GM23338 (cell line): ENCODE data around the gene SARDH. TPM values are rescaled to one million over a fixed set of nuclear protein-coding genes. Genes with fewer than 3 reads are reported as not detected.

Experiments
- ATAC-seq: fragments of 200-7000 bp; cut with Tn5 transposase; 3 replicates; pipeline ENCODE4 v1.9.1; 2020
- DNase-seq: peaks from one replicate; pipeline ENCODE4 v3.0.0-alpha.2; 2015; ENCODE audit warnings: low spot score
- H2AFZ ChIP-seq: fragments of 200-600 bp; sonication (generic); 2 replicates; pipeline ENCODE4 v1.8.0; 2016; ENCODE audit warnings: antibody characterized with exemption, mild to moderate bottlenecking, moderate library complexity
- H3F3A ChIP-seq: fragments of 200-600 bp; sonication (generic); replicated peaks from 2 replicates; pipeline ENCODE4 v1.8.0; 2017; ENCODE audit warnings: antibody characterized with exemption, mixed run types, low read depth
- H3K27ac ChIP-seq: fragments of 200-600 bp; sonication (generic); 2 replicates; pipeline ENCODE4 v1.6.1; 2016; ENCODE audit warnings: low read depth
- H3K27me3 ChIP-seq: fragments of 200-600 bp; sonication (generic); 2 replicates; pipeline ENCODE4 v1.8.0; 2016; ENCODE audit warnings: mild to moderate bottlenecking, mixed run types, moderate library complexity; ENCODE audit not compliant: insufficient read depth
- H3K36me3 ChIP-seq: fragments of 200-600 bp; sonication (generic); 2 replicates; pipeline ENCODE4 v1.8.0; 2016; ENCODE audit warnings: mild to moderate bottlenecking; ENCODE audit not compliant: insufficient read depth
- H3K4me1 ChIP-seq: fragments of 200-600 bp; sonication (generic); 2 replicates; pipeline ENCODE4 v1.8.0; 2016; ENCODE audit warnings: mild to moderate bottlenecking, moderate library complexity; ENCODE audit not compliant: insufficient read depth
- H3K4me2 ChIP-seq: fragments of 200-600 bp; sonication (generic); 2 replicates; pipeline ENCODE4 v1.7.1; 2017; ENCODE audit warnings: mixed run types
- H3K4me3 ChIP-seq: fragments of 200-600 bp; sonication (generic); 2 replicates; pipeline ENCODE4 v1.6.1; 2016; ENCODE audit warnings: mixed run types
- H3K79me2 ChIP-seq: fragments of 200-600 bp; sonication (generic); replicated peaks from 2 replicates; pipeline ENCODE4 v1.8.0; 2017; ENCODE audit warnings: mild to moderate bottlenecking; ENCODE audit not compliant: insufficient read depth
- H3K9me2 ChIP-seq: fragments of 200-600 bp; sonication (generic); 2 replicates; pipeline ENCODE4 v1.8.0; 2017; ENCODE audit not compliant: insufficient read depth
- H4K20me1 ChIP-seq: fragments of 200-600 bp; sonication (generic); replicated peaks from 2 replicates; pipeline ENCODE4 v1.8.0; 2017; ENCODE audit warnings: mild to moderate bottlenecking; ENCODE audit not compliant: insufficient read depth
- H3K27ac Mint-ChIP-seq: 2 replicates; pipeline ENCODE4 v1.8.0; 2020; ENCODE audit warnings: inconsistent platforms, mild to moderate bottlenecking, moderate library complexity, mixed read lengths
- H3K27me3 Mint-ChIP-seq: 3 replicates; pipeline ENCODE4 v1.8.0; 2022; ENCODE audit warnings: low read depth, mild to moderate bottlenecking, moderate library complexity, mixed read lengths, inconsistent platforms; ENCODE audit not compliant: insufficient read depth, poor library complexity
- H3K36me3 Mint-ChIP-seq: 3 replicates; pipeline ENCODE4 v1.8.0; 2021; ENCODE audit warnings: low read depth, mild to moderate bottlenecking, inconsistent platforms, moderate library complexity, mixed read lengths
- H3K4me1 Mint-ChIP-seq: 3 replicates; pipeline ENCODE4 v1.8.0; 2020; ENCODE audit warnings: mild to moderate bottlenecking, inconsistent platforms, mixed read lengths
- H3K4me3 Mint-ChIP-seq: 3 replicates; pipeline ENCODE4 v1.8.0; 2021; ENCODE audit warnings: moderate library complexity, mild to moderate bottlenecking, inconsistent platforms, mixed read lengths
- H3K9me3 Mint-ChIP-seq: 3 replicates; pipeline ENCODE4 v1.8.0; 2020; ENCODE audit warnings: moderate library complexity, mild to moderate bottlenecking, inconsistent platforms, mixed read lengths
- CREB1 ChIP-seq: fragments of 250-450 bp; sonication (Bioruptor Pico); IDR thresholded peaks from 2 replicates; pipeline ENCODE4 v1.5.0; 2020; ENCODE audit warnings: low read depth, mild to moderate bottlenecking, moderate library complexity
- EZH2phosphoT487 ChIP-seq: fragments of 200-600 bp; sonication (generic); IDR thresholded peaks from one replicate; pipeline ENCODE4 v1.8.1; 2018; ENCODE audit warnings: antibody characterized with exemption; ENCODE audit not compliant: unreplicated experiment
- NANOG ChIP-seq: IDR thresholded peaks from 2 replicates; pipeline ENCODE4 v1.6.1; 2016; ENCODE audit warnings: antibody characterized with exemption, borderline replicate concordance
- POLR2AphosphoS5 ChIP-seq: IDR thresholded peaks from 2 replicates; pipeline ENCODE4 v1.6.1; 2016; ENCODE audit warnings: antibody characterized with exemption, low read depth
- STAT1 ChIP-seq: IDR thresholded peaks from one replicate; pipeline ENCODE4 v1.6.1; 2016; ENCODE audit warnings: antibody characterized with exemption; ENCODE audit not compliant: unreplicated experiment
- polyA plus RNA-seq: library from polyadenylated mRNA; unstranded; fragments of >200 nt; fragmentation: Nextera tagmentation; extraction: Ambion mirVana; gene quantifications from 2 replicates; pipeline ENCODE4 v1.2.1, GENCODE V29; 2016
- total RNA-seq: library from RNA; depleted of rRNA; stranded (reverse); fragments of >200 nt; shearing (Covaris generic); gene quantifications from 2 replicates; pipeline ENCODE4 v1.2.3, GENCODE V29; 2014
- TF ChIP-seq, protein P1 (sequence below): fragments of 250-450 bp; sonication (Bioruptor Pico); IDR thresholded peaks from 2 replicates; pipeline ENCODE4 v1.5.0; 2020; ENCODE audit warnings: mild to moderate bottlenecking, moderate library complexity
- TF ChIP-seq, protein P2 (sequence below): IDR thresholded peaks from 2 replicates; pipeline ENCODE4 v1.6.1; 2016; ENCODE audit warnings: antibody characterized with exemption

Gene SARDH
- total and polyA plus RNA-seq, 2 experiments from 2014 or later = 2.8 to 10.4 TPM

DNA sequence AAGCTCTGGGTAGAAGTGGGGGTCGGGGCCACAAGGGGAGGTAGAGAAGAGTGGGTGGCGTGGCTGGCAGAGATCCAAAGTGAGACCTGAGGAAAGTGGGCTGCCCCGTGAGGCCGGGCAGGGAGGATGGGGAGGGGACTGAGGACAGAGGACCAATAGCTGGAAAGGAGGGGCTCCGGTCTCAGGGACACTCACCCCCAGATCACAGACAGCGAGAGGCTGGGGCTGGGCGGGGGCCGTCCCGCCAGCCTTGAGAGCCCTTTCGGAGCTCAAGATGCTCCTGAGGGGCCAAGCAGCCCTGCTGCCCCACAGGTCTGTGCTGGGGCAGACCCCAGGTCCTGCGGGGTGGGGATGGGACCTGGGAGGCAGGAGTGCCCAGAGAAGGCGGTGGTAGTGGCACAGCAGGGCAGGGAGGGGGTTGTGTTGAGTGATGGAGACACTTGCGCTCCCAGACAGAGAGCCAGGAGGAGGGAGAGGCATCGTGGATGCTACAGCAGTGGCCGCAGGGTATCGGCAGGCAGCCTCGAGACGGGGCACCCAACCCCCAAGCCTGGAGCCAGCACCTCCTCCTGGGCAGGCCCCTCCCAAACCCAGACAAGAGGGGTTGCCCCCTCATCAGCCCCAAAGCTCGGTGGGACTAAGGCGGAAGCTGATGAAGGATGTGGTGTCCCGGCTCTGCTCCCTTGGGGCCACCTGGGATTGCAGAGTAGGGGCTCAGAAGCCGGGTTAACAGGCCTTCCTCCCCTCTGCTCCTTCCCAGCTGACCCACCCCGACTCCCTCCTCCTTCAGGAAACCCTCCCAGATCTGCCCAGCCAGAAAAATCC lies 3.4 kb downstream of the SARDH start:
- Histone ChIP-seq H3K9me2 (no peaks in the 10 kb centered on the region), H3K4me1 (peaks cover 19% of the 10 kb centered on the region), H2AFZ (peak overlapping the region; percentile 56; the same call in 1 of the 2 replicates), H3K27ac (no peak overlapping the region), H3K27me3 (no peaks in the 10 kb centered on the region), H3K79me2 (no peaks in the 10 kb centered on the region), H3K4me2 (peak overlapping the region; percentile 68), H4K20me1 (no peaks in the 10 kb centered on the region), H3F3A (no peaks in the 10 kb centered on the region), H3K4me3 (peak overlapping the region; percentile 23; the same call in 1 of the 2 replicates), H3K36me3 (no peaks in the 10 kb centered on the region)
- no peaks in the 10 kb centered on the region; the same call in 2 of the 3 replicates for H3K9me3 Mint-ChIP-seq
- no peaks in the 10 kb centered on the region; the same call in 2 of the 3 replicates for H3K36me3 Mint-ChIP-seq
- ATAC-seq (peak; percentile 15), DNase-seq (peak; percentile 47)
- TF ChIP-seq NANOG = no peak
- peak overlapping the region; percentile 41 for H3K4me3 Mint-ChIP-seq
- peaks cover 31% of the 10 kb centered on the region for H3K4me1 Mint-ChIP-seq
- no peak overlapping the region for H3K27ac Mint-ChIP-seq
- peaks cover 6% of the 10 kb centered on the region for H3K27me3 Mint-ChIP-seq

DNA sequence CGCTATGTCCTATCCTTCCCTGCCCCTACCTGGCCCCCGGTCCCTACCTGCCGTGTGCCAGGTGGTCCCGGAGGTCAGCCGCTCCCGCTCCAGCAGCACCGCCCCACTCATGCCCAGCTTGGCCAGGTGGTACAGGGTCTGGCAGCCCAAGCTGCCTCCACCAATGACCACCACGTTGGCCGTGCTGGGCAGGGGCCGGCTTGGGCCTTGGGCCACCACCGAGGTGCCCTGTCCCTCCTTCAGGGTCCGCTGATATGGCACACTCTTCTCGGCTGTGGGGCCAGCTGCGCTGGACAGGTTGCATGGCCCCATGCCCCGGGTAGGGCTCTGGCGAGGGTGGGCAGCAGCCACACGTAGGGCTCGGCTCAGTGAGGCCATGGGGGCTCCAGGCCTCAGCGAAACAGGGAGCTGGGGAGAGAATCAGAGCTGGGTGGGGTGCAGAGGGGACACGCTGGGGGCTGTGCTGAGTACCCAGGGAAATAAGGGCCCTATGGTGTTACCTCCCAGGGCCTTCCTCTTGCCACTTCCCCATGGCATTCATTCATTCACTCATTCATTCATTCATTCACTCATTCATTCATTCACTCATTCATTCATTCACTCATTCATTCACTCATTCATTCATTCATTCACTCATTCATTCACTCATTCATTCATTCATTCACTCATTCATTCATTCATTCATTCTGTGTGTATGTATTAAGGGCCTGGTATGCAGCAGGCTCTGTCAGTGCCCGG lies 4.2 kb downstream of the SARDH start:
- no peaks in the 10 kb centered on the region; the same call in 2 of the 3 replicates for H3K9me3 Mint-ChIP-seq
- DNase-seq = no peak

More for the DNA sequence above, 4.2 kb downstream of the SARDH start:
- TF ChIP-seq CREB1 (CRISPR knock-in tag) (no peak), STAT1 (no peak), POLR2AphosphoS5 (no peak), EZH2phosphoT487 (no peak)
- TF ChIP-seq, protein P1, sequence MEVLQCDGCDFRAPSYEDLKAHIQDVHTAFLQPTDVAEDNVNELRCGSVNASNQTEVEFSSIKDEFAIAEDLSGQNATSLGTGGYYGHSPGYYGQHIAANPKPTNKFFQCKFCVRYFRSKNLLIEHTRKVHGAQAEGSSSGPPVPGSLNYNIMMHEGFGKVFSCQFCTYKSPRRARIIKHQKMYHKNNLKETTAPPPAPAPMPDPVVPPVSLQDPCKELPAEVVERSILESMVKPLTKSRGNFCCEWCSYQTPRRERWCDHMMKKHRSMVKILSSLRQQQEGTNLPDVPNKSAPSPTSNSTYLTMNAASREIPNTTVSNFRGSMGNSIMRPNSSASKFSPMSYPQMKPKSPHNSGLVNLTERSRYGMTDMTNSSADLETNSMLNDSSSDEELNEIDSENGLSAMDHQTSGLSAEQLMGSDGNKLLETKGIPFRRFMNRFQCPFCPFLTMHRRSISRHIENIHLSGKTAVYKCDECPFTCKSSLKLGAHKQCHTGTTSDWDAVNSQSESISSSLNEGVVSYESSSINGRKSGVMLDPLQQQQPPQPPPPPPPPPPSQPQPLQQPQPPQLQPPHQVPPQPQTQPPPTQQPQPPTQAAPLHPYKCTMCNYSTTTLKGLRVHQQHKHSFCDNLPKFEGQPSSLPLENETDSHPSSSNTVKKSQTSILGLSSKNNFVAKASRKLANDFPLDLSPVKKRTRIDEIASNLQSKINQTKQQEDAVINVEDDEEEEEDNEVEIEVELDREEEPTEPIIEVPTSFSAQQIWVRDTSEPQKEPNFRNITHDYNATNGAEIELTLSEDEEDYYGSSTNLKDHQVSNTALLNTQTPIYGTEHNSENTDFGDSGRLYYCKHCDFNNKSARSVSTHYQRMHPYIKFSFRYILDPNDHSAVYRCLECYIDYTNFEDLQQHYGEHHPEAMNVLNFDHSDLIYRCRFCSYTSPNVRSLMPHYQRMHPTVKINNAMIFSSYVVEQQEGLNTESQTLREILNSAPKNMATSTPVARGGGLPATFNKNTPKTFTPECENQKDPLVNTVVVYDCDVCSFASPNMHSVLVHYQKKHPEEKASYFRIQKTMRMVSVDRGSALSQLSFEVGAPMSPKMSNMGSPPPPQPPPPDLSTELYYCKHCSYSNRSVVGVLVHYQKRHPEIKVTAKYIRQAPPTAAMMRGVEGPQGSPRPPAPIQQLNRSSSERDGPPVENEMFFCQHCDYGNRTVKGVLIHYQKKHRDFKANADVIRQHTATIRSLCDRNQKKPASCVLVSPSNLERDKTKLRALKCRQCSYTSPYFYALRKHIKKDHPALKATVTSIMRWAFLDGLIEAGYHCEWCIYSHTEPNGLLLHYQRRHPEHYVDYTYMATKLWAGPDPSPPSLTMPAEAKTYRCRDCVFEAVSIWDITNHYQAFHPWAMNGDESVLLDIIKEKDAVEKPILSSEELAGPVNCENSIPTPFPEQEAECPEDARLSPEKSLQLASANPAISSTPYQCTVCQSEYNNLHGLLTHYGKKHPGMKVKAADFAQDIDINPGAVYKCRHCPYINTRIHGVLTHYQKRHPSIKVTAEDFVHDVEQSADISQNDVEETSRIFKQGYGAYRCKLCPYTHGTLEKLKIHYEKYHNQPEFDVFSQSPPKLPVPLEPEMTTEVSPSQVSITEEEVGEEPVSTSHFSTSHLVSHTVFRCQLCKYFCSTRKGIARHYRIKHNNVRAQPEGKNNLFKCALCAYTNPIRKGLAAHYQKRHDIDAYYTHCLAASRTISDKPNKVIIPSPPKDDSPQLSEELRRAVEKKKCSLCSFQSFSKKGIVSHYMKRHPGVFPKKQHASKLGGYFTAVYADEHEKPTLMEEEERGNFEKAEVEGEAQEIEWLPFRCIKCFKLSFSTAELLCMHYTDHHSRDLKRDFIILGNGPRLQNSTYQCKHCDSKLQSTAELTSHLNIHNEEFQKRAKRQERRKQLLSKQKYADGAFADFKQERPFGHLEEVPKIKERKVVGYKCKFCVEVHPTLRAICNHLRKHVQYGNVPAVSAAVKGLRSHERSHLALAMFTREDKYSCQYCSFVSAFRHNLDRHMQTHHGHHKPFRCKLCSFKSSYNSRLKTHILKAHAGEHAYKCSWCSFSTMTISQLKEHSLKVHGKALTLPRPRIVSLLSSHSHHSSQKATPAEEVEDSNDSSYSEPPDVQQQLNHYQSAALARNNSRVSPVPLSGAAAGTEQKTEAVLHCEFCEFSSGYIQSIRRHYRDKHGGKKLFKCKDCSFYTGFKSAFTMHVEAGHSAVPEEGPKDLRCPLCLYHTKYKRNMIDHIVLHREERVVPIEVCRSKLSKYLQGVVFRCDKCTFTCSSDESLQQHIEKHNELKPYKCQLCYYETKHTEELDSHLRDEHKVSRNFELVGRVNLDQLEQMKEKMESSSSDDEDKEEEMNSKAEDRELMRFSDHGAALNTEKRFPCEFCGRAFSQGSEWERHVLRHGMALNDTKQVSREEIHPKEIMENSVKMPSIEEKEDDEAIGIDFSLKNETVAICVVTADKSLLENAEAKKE (CRISPR knock-in tag) = no peak
- TF ChIP-seq, protein P2, sequence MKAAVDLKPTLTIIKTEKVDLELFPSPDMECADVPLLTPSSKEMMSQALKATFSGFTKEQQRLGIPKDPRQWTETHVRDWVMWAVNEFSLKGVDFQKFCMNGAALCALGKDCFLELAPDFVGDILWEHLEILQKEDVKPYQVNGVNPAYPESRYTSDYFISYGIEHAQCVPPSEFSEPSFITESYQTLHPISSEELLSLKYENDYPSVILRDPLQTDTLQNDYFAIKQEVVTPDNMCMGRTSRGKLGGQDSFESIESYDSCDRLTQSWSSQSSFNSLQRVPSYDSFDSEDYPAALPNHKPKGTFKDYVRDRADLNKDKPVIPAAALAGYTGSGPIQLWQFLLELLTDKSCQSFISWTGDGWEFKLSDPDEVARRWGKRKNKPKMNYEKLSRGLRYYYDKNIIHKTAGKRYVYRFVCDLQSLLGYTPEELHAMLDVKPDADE = no peak
- Histone ChIP-seq H3K4me1 (peaks cover 19% of the 10 kb centered on the region), H3K4me2 (no peak overlapping the region), H3K4me3 (no peak overlapping the region), H3K27me3 (no peaks in the 10 kb centered on the region), H3K9me2 (no peaks in the 10 kb centered on the region), H2AFZ (no peak overlapping the region), H3F3A (no peaks in the 10 kb centered on the region), H3K36me3 (no peaks in the 10 kb centered on the region), H3K27ac (no peak overlapping the region), H4K20me1 (no peaks in the 10 kb centered on the region), H3K79me2 (no peaks in the 10 kb centered on the region)
- no peak overlapping the region for H3K27ac Mint-ChIP-seq
- ATAC-seq = no peak
- H3K4me1 Mint-ChIP-seq = peaks cover 28% of the 10 kb centered on the region
- H3K36me3 Mint-ChIP-seq = no peaks in the 10 kb centered on the region; the same call in 2 of the 3 replicates
- H3K27me3 Mint-ChIP-seq = peaks cover 6% of the 10 kb centered on the region
- H3K4me3 Mint-ChIP-seq = peak overlapping the region; percentile 34; the same call in 1 of the 3 replicates
